Stimulated activated naive CD8-positive, alpha-beta T cell treated with anti-CD3 and anti-CD28 coated beads, Interleukin-15, Interleukin-2, amounts not matched to agents 100 U/mL and 50 U/mL, for 24 hours (primary cell): ENCODE data around the gene MTREX.

ENCODE experiments used
- ATAC-seq: fragments of 150-1000 bp; cut with Tn5 transposase; one replicate; pipeline ENCODE4 v1.10.0; 2021
- DNase-seq: peaks from one replicate; pipeline ENCODE4 v3.0.0; 2021

Gene MTREX

DNA sequence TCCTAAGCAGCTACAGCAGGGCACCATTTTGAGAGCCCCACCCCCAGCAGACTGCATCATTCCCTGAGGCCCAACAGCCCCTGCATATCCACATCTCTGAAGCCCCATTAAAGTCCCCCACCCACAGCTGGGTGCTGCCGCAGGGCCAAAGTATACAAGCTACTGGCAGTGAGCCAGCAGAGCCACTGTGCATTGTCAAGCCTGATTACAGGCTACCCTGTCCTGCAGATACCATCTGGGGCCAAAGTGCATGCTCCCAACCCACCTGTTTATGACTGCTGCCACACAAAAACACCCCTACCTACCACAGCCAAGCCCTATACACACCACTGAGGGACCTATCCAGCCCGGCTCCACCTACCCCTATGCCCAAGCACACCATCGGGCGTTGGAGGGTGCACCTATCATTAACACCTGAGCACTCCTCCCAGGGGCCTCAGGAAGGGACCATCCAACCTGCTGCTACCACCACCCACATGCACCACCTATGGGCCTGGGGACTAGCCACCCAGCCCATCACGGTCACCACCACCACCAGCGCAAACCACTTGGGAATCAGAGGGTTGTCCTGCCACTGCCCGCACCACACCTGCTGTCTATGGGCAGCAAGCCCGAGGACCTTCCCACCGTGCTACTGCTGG lies 121.9 kb downstream of the MTREX start:
- DNase-seq (no peak), ATAC-seq (no peak)

DNA sequence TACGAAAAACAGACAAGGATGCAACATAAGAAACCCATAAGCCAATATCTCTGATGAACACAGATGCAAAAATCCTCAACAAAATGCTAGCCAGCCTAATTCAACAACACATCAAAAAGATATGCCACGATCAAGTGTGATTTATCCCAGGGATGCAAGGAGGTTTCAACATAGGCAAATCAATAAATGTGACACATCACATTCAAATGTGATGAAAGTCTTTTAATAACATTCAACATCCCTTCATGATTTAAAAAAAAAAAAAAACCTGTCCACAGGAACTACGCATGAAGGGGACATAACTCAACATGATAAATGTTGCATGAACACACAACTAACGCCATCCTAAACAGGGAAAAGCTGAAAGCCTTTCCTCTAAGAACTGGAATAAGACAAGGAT lies 124.8 kb downstream of the MTREX start:
- ATAC-seq = no peak

DNA sequence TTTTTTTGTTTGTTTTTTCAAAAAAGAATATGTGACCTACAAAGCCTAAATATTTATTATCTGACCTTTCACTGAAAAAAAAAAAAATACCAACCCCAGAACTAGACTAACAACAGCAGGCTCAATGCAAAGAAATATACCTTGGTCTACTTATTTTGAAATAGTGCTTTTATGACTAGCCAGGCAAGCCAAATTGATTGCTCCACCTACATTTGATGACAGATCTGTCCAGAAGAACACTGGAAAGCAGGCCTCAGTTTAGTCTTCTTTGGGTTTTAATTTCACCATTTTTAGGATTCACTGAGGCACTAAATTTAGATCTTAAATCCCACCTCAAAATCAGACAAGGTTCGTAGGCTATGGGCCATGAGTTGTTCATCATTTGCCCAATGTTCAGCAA lies 129.7 kb downstream of the MTREX start:
- DNase-seq (no peak), ATAC-seq (no peak)

More for the DNA sequence above, 124.8 kb downstream of the MTREX start:
- no peak for DNase-seq

- no peak for DNase-seq
- ATAC-seq = no peak
Measured at GRCh38 chr5:55437859-55438206, 130.0 kb downstream of the MTREX start.

GRCh38 chr5:55438998-55439397 lies 131.2 kb downstream of the MTREX start:
- ATAC-seq (no peak), DNase-seq (no peak)

DNA sequence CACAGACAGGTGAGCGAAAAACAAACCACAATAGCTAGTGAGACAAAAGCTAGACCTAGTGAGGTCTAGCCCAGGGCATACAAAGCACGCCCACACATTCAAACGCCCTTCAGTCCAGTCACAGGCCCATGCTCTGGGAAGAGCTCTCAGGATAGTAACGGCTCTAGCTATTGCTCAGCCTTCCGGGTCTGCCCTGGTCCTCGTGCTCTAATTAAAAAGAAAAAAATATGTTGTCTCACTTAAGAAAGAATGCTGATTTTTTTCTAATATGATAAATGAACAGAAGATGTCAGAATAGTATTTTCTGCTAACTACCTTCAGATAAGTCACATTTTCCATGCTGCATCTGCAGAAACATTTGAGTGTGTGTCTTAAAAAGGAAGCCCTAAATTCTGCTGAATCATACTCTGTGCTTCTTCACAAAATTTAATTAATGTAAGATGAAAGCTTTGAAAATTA lies 132.4 kb downstream of the MTREX start:
- ATAC-seq (peak; percentile 58), DNase-seq (peak; percentile 14)

DNA sequence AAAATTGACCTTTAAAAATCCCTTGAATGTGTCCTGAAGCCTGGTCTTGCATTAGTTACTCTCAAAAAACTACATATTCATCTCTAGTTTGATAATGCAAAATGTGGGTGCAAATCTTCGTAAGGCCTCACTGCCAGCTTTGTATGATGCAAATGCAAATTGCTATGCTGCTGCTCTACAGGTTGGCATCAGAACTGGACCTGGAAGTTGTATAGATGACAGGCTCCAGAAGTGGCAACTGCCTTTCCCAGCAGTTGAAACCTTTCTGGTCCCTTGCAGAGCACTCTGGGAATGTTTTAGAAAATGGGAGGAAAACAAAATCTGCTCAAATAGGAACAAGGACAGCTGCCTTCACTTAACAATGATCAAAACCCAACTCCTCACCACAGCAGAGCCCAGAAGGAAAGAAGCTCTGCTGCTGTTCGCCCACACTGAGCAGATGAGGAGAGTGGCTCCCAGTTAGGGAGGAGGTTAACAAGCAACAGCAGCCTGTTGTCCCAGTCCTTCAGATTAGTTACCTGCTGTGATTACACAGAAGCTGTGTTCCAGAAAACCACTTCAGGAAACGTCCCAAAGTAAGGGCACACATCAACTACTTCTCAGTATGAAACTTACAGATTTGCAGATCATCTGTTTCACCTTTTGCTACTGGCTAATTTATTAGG lies 133.4 kb downstream of the MTREX start:
- no peak for ATAC-seq

DNA sequence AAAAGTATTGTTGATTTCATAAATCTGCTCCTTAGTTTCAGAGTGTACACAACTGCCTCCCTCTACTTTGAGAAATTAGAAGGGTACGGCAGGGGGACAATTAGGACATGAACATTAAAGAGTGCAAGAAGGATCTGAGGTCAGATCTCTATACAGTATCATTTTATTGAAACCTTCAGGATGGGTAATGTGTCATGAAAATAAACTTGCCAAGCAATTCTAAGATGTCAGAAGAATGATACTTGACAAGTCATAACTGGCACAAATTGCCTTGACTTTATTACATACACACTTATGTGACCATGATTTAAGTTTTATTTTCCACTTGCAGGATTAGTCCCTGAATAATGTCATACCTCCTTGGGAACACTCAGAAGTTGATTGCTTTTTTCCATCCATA lies 134.2 kb downstream of the MTREX start:
- ATAC-seq = no peak
- DNase-seq = no peak

More for the DNA sequence above, 133.4 kb downstream of the MTREX start:
- DNase-seq = no peak

DNA sequence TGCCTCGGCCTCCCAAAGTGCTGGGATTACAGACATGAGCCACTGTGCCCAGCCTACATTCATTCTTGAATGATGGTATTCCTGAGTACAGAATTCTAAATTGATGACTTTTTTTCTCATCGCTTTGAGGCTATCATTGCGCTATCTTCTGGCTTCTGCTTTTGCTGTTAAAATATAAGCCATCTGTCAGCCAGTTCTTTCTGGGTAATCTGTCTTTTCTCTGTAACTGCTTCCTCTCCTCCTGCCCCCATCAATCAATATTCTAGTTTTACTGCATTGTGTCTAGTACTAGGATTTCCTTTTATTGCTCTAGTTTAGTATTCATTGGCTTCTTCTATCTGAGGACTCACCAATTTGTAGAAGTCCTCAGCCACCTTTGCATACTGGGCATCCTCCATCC lies 138.0 kb downstream of the MTREX start:
- DNase-seq (no peak), ATAC-seq (no peak)

DNA sequence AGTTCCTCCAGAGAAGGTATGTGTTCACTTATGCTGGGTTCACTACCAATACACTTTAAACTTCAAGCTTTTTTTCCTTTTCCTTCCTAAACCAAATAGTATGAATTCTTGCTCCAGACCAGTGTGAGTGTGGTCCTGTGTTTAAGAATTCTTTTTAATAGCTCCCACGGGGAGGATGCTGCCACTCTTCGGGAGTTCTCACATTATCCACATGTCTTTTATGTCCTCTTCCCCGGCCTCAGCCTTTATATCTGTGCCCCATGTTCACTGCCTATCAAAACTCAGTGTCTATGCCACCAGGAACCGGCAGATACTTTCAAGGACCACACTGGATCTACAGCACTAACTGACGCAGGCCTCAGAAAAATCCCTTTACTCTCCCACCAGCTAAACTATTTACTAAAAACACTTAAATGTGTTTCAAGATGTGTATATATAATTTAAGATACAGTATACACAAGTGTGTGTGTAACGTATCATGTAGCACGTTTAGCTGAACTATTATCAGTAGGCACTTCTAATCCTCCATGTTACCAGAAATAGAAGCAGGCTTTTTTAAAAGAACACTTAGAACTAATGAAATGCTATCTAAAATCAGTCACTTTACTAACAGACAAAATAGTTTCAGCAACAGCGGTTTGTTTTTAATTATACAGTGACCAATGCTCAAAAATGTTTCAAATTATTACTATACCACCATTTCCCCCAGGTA lies 139.0 kb downstream of the MTREX start:
- DNase-seq (no peak), ATAC-seq (no peak)

GRCh38 chr5:55450050-55450765 lies 142.4 kb downstream of the MTREX start:
- no peak for ATAC-seq
- DNase-seq = no peak

DNA sequence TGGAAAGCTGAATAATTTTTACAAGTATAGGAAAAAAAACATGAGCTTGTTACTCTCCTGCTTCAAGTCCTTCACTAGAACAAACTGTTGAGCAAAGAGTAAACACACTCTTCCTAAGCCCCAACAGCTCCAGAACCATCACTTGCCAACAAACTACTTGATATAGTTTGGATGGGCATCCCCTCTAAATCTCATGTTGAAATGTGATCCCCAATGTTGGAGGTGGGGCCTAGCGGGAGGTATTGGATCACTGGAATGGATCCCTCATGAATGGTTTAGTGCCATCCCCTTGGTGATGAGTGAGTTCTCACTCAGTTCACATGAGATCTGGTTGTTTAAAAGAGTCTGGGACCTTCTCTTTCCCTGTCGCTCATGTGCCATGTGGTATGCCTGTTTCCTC lies 144.2 kb downstream of the MTREX start:
- ATAC-seq (no peak), DNase-seq (no peak)

DNA sequence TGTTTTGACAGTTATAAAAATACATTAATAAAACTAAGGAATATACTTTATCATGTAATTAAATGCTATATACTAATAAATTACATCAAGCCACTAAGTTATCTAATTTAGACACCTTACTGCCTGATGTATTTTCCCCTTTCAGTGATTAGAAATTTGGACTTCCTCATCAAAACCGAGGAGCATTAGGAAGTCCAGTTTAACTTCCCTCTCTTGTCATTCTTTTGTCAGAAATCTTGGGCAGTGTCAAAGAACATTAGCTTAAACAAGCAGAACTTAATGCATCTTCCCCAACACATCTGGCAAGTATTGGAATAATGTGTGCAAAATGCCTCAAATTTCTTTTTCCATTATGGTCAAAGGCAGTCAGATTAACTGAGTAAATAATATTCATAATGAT lies 145.4 kb downstream of the MTREX start:
- no peak for DNase-seq
- ATAC-seq = no peak

GRCh38 chr5:55454282-55454681 lies 146.5 kb downstream of the MTREX start:
- DNase-seq (no peak), ATAC-seq (no peak)

GRCh38 chr5:55456216-55456895 lies 148.6 kb downstream of the MTREX start:
- DNase-seq (no peak), ATAC-seq (peak; percentile 80)

DNA sequence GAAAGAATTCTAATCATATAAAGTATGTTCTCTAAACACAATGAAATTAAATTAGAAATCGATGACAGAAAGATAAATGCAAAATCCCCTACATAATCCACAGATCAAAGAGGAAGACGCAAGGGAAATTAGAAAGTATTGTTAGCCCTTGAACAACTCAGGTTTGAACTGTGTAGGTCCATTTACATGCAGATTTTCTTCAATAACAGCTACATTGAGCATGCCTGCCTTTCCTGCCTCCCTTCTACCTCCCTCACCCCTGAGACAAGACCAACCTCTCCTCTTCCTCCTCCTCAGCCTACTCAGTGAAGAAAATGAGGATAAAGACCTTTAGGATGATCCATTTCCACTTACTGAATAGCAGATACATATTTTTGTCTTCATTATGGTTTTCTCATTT lies 151.8 kb downstream of the MTREX start:
- no peak for ATAC-seq
- DNase-seq = no peak

GRCh38 chr5:55463613-55464012 lies 155.8 kb downstream of the MTREX start:
- no peak for ATAC-seq
- DNase-seq = no peak

DNA sequence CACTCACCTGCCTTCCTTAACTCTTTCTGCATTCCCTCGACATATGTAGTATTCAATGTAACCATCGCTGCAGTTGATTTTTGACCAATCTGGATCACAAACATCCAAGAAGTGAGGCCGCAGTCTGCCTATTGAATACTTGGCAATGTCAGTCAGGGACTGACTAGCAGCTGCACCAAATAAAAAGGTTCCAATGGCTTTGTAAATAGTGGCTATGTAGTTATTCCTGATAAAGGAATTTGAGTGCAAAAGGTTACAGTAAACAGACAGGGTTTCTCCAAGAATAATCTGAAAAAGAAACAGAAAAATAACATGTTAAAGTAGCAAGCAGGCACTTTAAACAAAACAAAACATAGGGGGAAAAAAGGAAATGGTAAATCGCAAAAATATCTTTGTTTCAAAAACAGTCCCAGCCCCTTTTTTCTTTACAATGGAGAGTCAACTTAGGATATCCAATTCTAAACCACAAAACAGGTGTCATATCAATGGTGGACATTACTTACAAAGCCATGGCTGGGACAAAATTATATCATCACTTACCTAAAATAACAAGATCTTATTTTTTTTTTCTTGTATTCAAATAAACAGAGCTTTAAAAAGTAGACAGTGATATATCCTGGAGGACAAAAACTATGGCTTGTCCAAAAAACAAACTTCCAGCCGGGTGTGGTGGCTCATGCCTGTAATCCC lies 160.2 kb downstream of the MTREX start:
- ATAC-seq = no peak
- no peak for DNase-seq

DNA sequence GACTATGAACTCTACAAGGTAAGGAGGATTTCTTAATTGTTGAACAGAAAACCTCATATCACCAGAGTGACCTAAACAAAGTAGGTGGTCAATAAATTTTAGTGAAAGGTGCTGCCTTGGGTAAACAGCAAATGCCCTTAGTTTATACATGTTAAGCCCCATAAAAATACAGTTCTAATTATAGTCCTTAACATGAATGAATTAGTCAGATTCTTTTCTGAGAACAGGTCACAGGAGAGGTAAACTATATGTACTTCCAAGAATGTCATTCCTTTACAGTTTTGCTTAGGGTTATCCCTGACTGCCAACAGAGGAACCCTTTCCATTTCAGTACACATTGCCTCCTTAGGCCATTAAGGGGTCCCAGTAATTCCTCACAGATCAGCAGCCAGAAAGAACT lies 162.1 kb downstream of the MTREX start:
- ATAC-seq = no peak
- DNase-seq = no peak

- no peak for ATAC-seq
Measured at GRCh38 chr5:55470282-55470681, 162.5 kb downstream of the MTREX start.

GRCh38 chr5:55471468-55471867 lies 163.7 kb downstream of the MTREX start:
- no peak for DNase-seq

More at GRCh38 chr5:55470282-55470681, 162.5 kb downstream of the MTREX start:
- no peak for DNase-seq

GRCh38 chr5:55472642-55473041 lies 164.9 kb downstream of the MTREX start:
- no peak for DNase-seq
- no peak for ATAC-seq

More at GRCh38 chr5:55471468-55471867, 163.7 kb downstream of the MTREX start:
- no peak for ATAC-seq
